BLaER1 (cell line): ENCODE measurements around the gene NUP35.

Experiments used
- H3K27ac ChIP-seq: shearing (Covaris generic); formaldehyde crosslinking; 2 replicates; pipeline ENCODE4 v1.8.1; 2022
- H3K27me3 ChIP-seq: shearing (Covaris generic); formaldehyde crosslinking; 2 replicates; pipeline ENCODE4 v1.8.1; 2022
- H3K36me3 ChIP-seq: shearing (Covaris generic); formaldehyde crosslinking; 2 replicates; pipeline ENCODE4 v1.8.1; 2022
- H3K4me1 ChIP-seq: shearing (Covaris generic); formaldehyde crosslinking; 2 replicates; pipeline ENCODE4 v1.8.1; 2022
- H3K4me2 ChIP-seq: shearing (Covaris generic); formaldehyde crosslinking; 2 replicates; pipeline ENCODE4 v1.8.1; 2022
- H3K4me3 ChIP-seq: shearing (Covaris generic); formaldehyde crosslinking; 2 replicates; pipeline ENCODE4 v1.8.1; 2022
- H3K9ac ChIP-seq: shearing (Covaris generic); formaldehyde crosslinking; 2 replicates; pipeline ENCODE4 v1.8.1; 2022
- H3K9me3 ChIP-seq: shearing (Covaris generic); formaldehyde crosslinking; 2 replicates; pipeline ENCODE4 v1.8.1; 2022
- H4K20me1 ChIP-seq: shearing (Covaris generic); formaldehyde crosslinking; 2 replicates; pipeline ENCODE4 v1.8.1; 2022
- Cebpa-rat ChIP-seq: shearing (Covaris generic); IDR thresholded peaks from 2 replicates; pipeline ENCODE4 v1.8.1; 2022

The NUP35 gene

DNA sequence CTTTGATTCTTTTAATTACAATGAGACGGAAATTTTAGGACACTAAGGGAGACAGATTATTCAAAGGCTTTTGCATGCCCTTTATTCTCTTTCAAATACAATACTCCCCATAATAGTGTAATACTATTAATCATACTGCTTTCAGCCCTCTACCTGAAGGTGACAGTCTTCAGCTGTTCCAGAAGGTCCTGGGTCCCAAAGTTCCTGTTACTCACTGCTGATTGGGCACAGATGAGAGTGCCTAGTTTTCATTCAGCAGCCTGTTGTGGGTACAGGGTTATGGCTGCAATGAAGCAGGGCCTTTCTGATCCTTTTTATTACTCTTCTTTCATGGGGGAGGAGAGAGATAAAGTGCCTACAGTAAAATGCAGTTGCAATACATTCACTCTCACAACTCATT is 80.2 kb downstream of the NUP35 start:
- no peaks in the 10 kb centered on the region for H3K36me3 ChIP-seq
- H3K27ac ChIP-seq: no peak overlapping the region
- no peaks in the 10 kb centered on the region for H3K4me1 ChIP-seq
- no peaks in the 10 kb centered on the region for H4K20me1 ChIP-seq
- H3K4me3 ChIP-seq: no peak overlapping the region
- H3K4me2 ChIP-seq: no peak overlapping the region
- H3K9ac ChIP-seq: no peak overlapping the region
- no peaks in the 10 kb centered on the region for H3K27me3 ChIP-seq
- no peak for TF ChIP-seq Cebpa-rat
- H3K9me3 ChIP-seq: peaks cover 7% of the 10 kb centered on the region; the same call in 1 of the 2 replicates

DNA sequence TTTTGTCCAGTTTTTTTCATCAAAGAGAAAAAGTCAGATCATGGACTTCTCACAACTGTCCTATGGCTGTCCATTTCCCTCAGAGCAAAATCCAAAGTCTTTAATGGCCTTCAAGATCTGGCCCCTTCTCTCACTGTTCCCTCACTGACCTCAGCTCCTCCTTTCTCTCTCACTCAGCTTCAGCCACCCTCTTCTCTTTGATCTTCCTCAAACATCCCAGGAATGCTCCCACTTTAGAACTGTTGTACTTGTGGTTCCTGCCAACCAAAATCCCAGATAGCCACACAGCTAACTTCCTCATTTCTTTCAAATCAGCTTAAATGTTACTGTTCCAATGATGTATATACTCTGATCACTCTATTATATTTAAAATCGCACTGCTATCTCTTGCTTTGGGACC is 82.9 kb downstream of the NUP35 start:
- H3K36me3 ChIP-seq: no peaks in the 10 kb centered on the region
- H3K4me3 ChIP-seq: no peak overlapping the region
- H3K27ac ChIP-seq: no peak overlapping the region
- peaks cover 10% of the 10 kb centered on the region; the same call in 1 of the 2 replicates for H3K9me3 ChIP-seq
- no peaks in the 10 kb centered on the region for H3K27me3 ChIP-seq
- TF ChIP-seq Cebpa-rat: no peak
- no peaks in the 10 kb centered on the region for H3K4me1 ChIP-seq
- H3K4me2 ChIP-seq: no peak overlapping the region
- no peaks in the 10 kb centered on the region for H4K20me1 ChIP-seq
- H3K9ac ChIP-seq: no peak overlapping the region

DNA sequence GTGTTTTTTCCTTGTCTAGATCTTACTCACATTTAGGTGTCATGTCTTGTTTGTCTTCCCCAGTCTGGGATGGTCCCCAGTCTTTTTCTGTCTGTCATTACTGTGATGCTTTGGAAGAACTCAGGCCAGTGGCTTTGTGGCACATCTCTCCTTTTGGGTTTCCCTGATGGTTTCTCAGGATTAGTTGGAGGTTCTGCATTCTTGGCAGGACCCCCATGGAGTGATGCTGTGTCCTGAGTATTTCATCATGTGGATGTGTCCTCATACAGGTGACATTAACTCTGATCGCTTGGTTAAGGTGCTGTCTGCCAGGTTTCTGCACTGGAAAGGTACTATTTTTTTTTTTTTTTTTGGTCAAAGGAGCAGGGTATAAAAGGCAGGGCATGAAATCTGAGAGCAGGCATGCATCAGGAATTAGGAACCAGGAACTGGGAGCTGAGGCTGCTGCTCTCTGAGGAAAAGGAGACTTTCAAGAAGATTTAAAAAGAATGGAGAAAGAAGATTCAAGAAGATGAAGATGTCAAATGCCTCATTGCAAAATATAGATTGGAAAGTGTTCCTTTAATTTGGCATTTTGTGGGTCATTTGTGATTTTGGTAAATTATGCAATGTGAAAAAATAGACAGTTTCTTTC is 85.3 kb downstream of the NUP35 start:
- no peak for TF ChIP-seq Cebpa-rat
- Histone ChIP-seq H3K9ac (no peak overlapping the region), H3K9me3 (peaks cover 10% of the 10 kb centered on the region; the same call in 1 of the 2 replicates), H3K27me3 (no peaks in the 10 kb centered on the region), H3K4me3 (no peak overlapping the region), H4K20me1 (no peaks in the 10 kb centered on the region), H3K4me2 (no peak overlapping the region), H3K4me1 (no peaks in the 10 kb centered on the region), H3K27ac (no peak overlapping the region), H3K36me3 (no peaks in the 10 kb centered on the region)
